ENCODE data around the gene PTPRM.

PTPRM gene

GRCh38 chr18:7914834-7915670, 347.9 kb downstream of the PTPRM start:
- H3K4me3 Mint-ChIP-seq, result no peak overlapping the region
- peaks cover 1% of the 10 kb centered on the region for H3K9me3 Mint-ChIP-seq
- no peaks in the 10 kb centered on the region for H3K36me3 Mint-ChIP-seq (ENCODE audit: low read depth)
- ATAC-seq, result no peak
- H3K4me1 Mint-ChIP-seq, result no peaks in the 10 kb centered on the region
- no peaks in the 10 kb centered on the region for H3K27me3 Mint-ChIP-seq
- no peak overlapping the region for H3K27ac Mint-ChIP-seq
- DNase-seq, result no peak

- H3K4me3 Mint-ChIP-seq, result no peak overlapping the region
- no peaks in the 10 kb centered on the region for H3K36me3 Mint-ChIP-seq (ENCODE audit: low read depth)
- no peak overlapping the region for H3K27ac Mint-ChIP-seq
- ATAC-seq, result no peak
- no peaks in the 10 kb centered on the region for H3K4me1 Mint-ChIP-seq
- DNase-seq, result no peak
- H3K9me3 Mint-ChIP-seq, result peaks cover 8% of the 10 kb centered on the region
- no peaks in the 10 kb centered on the region for H3K27me3 Mint-ChIP-seq
Observed at GRCh38 chr18:7918701-7919100, 351.6 kb downstream of the PTPRM start.

- DNase-seq (no peak), ATAC-seq (no peak)
- Mint-ChIP-seq H3K9me3 (peaks cover 8% of the 10 kb centered on the region), H3K27ac (no peak overlapping the region), H3K36me3 (ENCODE audit: low read depth) (no peaks in the 10 kb centered on the region), H3K27me3 (no peaks in the 10 kb centered on the region), H3K4me3 (no peak overlapping the region), H3K4me1 (no peaks in the 10 kb centered on the region)
Observed at GRCh38 chr18:7919565-7919964, 352.4 kb downstream of the PTPRM start.

- DNase-seq (no peak), ATAC-seq (no peak)
- Mint-ChIP-seq H3K36me3 (ENCODE audit: low read depth) (no peaks in the 10 kb centered on the region), H3K4me1 (no peaks in the 10 kb centered on the region), H3K27me3 (no peaks in the 10 kb centered on the region), H3K27ac (no peak overlapping the region), H3K4me3 (no peak overlapping the region), H3K9me3 (peaks cover 8% of the 10 kb centered on the region)
Observed at GRCh38 chr18:7921938-7922587, 354.9 kb downstream of the PTPRM start.

GRCh38 chr18:7923105-7923504, 356.0 kb downstream of the PTPRM start:
- H3K4me3 Mint-ChIP-seq, result no peak overlapping the region
- no peak for DNase-seq
- no peak for ATAC-seq
- no peaks in the 10 kb centered on the region for H3K4me1 Mint-ChIP-seq
- H3K27ac Mint-ChIP-seq, result no peak overlapping the region
- H3K36me3 Mint-ChIP-seq (ENCODE audit: low read depth), result no peaks in the 10 kb centered on the region
- peaks cover 8% of the 10 kb centered on the region for H3K9me3 Mint-ChIP-seq
- no peaks in the 10 kb centered on the region for H3K27me3 Mint-ChIP-seq

- no peaks in the 10 kb centered on the region for H3K27me3 Mint-ChIP-seq
- H3K27ac Mint-ChIP-seq, result no peak overlapping the region
- H3K36me3 Mint-ChIP-seq (ENCODE audit: low read depth), result no peaks in the 10 kb centered on the region
- ATAC-seq (no peak), DNase-seq (no peak)
- H3K4me1 Mint-ChIP-seq, result no peaks in the 10 kb centered on the region
- peaks cover 8% of the 10 kb centered on the region for H3K9me3 Mint-ChIP-seq
- H3K4me3 Mint-ChIP-seq, result no peak overlapping the region
Observed at GRCh38 chr18:7924616-7925015, 357.5 kb downstream of the PTPRM start.

- no peak overlapping the region for H3K27ac Mint-ChIP-seq
Observed at GRCh38 chr18:7926526-7926925, 359.4 kb downstream of the PTPRM start.

GRCh38 chr18:7927119-7927518, 360.0 kb downstream of the PTPRM start:
- Mint-ChIP-seq H3K4me3 (no peak overlapping the region), H3K36me3 (ENCODE audit: low read depth) (no peaks in the 10 kb centered on the region), H3K4me1 (no peaks in the 10 kb centered on the region), H3K27ac (no peak overlapping the region), H3K27me3 (no peaks in the 10 kb centered on the region), H3K9me3 (no peaks in the 10 kb centered on the region)
- DNase-seq (no peak), ATAC-seq (no peak)

More at GRCh38 chr18:7926526-7926925, 359.4 kb downstream of the PTPRM start:
- Mint-ChIP-seq H3K9me3 (peaks cover 3% of the 10 kb centered on the region), H3K36me3 (ENCODE audit: low read depth) (no peaks in the 10 kb centered on the region), H3K27me3 (no peaks in the 10 kb centered on the region), H3K4me3 (no peak overlapping the region), H3K4me1 (no peaks in the 10 kb centered on the region)
- ATAC-seq (no peak), DNase-seq (no peak)

- H3K4me3 Mint-ChIP-seq, result no peak overlapping the region
- H3K4me1 Mint-ChIP-seq, result no peaks in the 10 kb centered on the region
- no peak overlapping the region for H3K27ac Mint-ChIP-seq
- no peak for DNase-seq
- H3K36me3 Mint-ChIP-seq (ENCODE audit: low read depth), result no peaks in the 10 kb centered on the region
- H3K27me3 Mint-ChIP-seq, result no peaks in the 10 kb centered on the region
- no peaks in the 10 kb centered on the region for H3K9me3 Mint-ChIP-seq
- no peak for ATAC-seq
Observed at GRCh38 chr18:7931763-7932162, 364.6 kb downstream of the PTPRM start.

GRCh38 chr18:7937268-7937667, 370.2 kb downstream of the PTPRM start:
- H3K9me3 Mint-ChIP-seq, result no peaks in the 10 kb centered on the region
- H3K36me3 Mint-ChIP-seq (ENCODE audit: low read depth), result no peaks in the 10 kb centered on the region
- DNase-seq, result no peak

GRCh38 chr18:7939521-7939920, 372.4 kb downstream of the PTPRM start:
- no peaks in the 10 kb centered on the region for H3K4me1 Mint-ChIP-seq
- H3K9me3 Mint-ChIP-seq, result no peaks in the 10 kb centered on the region
- no peak overlapping the region for H3K4me3 Mint-ChIP-seq
- DNase-seq (no peak), ATAC-seq (no peak)
- no peaks in the 10 kb centered on the region for H3K27me3 Mint-ChIP-seq
- H3K36me3 Mint-ChIP-seq (ENCODE audit: low read depth), result no peaks in the 10 kb centered on the region
- H3K27ac Mint-ChIP-seq, result no peak overlapping the region

More at GRCh38 chr18:7937268-7937667, 370.2 kb downstream of the PTPRM start:
- no peak overlapping the region for H3K4me3 Mint-ChIP-seq
- no peaks in the 10 kb centered on the region for H3K27me3 Mint-ChIP-seq
- no peak for ATAC-seq
- H3K27ac Mint-ChIP-seq, result no peak overlapping the region
- H3K4me1 Mint-ChIP-seq, result no peaks in the 10 kb centered on the region

GRCh38 chr18:7940379-7940778, 373.3 kb downstream of the PTPRM start:
- no peaks in the 10 kb centered on the region for H3K27me3 Mint-ChIP-seq
- ATAC-seq (no peak), DNase-seq (no peak)
- no peaks in the 10 kb centered on the region for H3K36me3 Mint-ChIP-seq (ENCODE audit: low read depth)
- no peak overlapping the region for H3K27ac Mint-ChIP-seq
- no peak overlapping the region for H3K4me3 Mint-ChIP-seq
- no peaks in the 10 kb centered on the region for H3K9me3 Mint-ChIP-seq
- no peaks in the 10 kb centered on the region for H3K4me1 Mint-ChIP-seq

GRCh38 chr18:7940971-7941370, 373.9 kb downstream of the PTPRM start:
- Mint-ChIP-seq H3K4me3 (no peak overlapping the region), H3K9me3 (no peaks in the 10 kb centered on the region), H3K36me3 (ENCODE audit: low read depth) (no peaks in the 10 kb centered on the region), H3K27ac (no peak overlapping the region), H3K4me1 (no peaks in the 10 kb centered on the region), H3K27me3 (no peaks in the 10 kb centered on the region)
- DNase-seq (no peak), ATAC-seq (no peak)

GRCh38 chr18:7941533-7941932, 374.4 kb downstream of the PTPRM start:
- Mint-ChIP-seq H3K36me3 (ENCODE audit: low read depth) (no peaks in the 10 kb centered on the region), H3K4me1 (no peaks in the 10 kb centered on the region), H3K9me3 (no peaks in the 10 kb centered on the region), H3K4me3 (no peak overlapping the region), H3K27ac (no peak overlapping the region), H3K27me3 (no peaks in the 10 kb centered on the region)
- ATAC-seq, result no peak
- DNase-seq, result no peak

GRCh38 chr18:7945882-7946281, 378.8 kb downstream of the PTPRM start:
- no peak overlapping the region for H3K4me3 Mint-ChIP-seq
- H3K27me3 Mint-ChIP-seq, result no peaks in the 10 kb centered on the region
- no peak overlapping the region for H3K27ac Mint-ChIP-seq
- no peaks in the 10 kb centered on the region for H3K4me1 Mint-ChIP-seq
- DNase-seq (no peak), ATAC-seq (no peak)
- H3K36me3 Mint-ChIP-seq (ENCODE audit: low read depth), result no peaks in the 10 kb centered on the region
- no peaks in the 10 kb centered on the region for H3K9me3 Mint-ChIP-seq

Measured in activated naive CD8-positive, alpha-beta T cell treated with anti-CD3 and anti-CD28 coated beads, Interleukin-2, amount 50 U/mL, for 24 hours (primary cell).